Smooth muscle cell (in vitro differentiated cells): ENCODE results near the gene TMEM120B. TPM values are rescaled to one million over a fixed set of nuclear protein-coding genes. Genes with fewer than 3 reads are reported as not detected.
A peak's percentile ranks its signal among the peaks of the same experiment; 100 is the strongest.

Source experiments
- DNase-seq: peaks from one replicate; lab custom pipeline; 2025; ENCODE audit not compliant: unreplicated experiment; lab: John Stamatoyannopoulos, UW
- H2AFZ ChIP-seq: fragments of 200-600 bp; sonication (generic); 2 replicates; pipeline ENCODE4 v1.6.0; 2016; ENCODE audit warnings: antibody characterized with exemption, low read depth, mild to moderate bottlenecking
- H3F3A ChIP-seq: fragments of 200-600 bp; sonication (generic); 2 replicates; pipeline ENCODE4 v1.6.0; 2017; ENCODE audit warnings: antibody characterized with exemption, low read depth
- H3K27ac ChIP-seq: fragments of 200-600 bp; sonication (generic); 2 replicates; pipeline ENCODE4 v1.5.1; 2016; ENCODE audit warnings: low read depth, mild to moderate bottlenecking
- H3K27me3 ChIP-seq: fragments of 200-600 bp; sonication (generic); 2 replicates; pipeline ENCODE4 v1.6.1; 2016; ENCODE audit warnings: low read depth, mild to moderate bottlenecking
- H3K36me3 ChIP-seq: fragments of 200-600 bp; sonication (generic); 2 replicates; pipeline ENCODE4 v1.5.1; 2016; ENCODE audit warnings: low read depth
- H3K4me1 ChIP-seq: fragments of 200-600 bp; sonication (generic); 2 replicates; pipeline ENCODE4 v1.5.1; 2016; ENCODE audit warnings: low read depth
- H3K4me2 ChIP-seq: fragments of 200-600 bp; sonication (generic); 2 replicates; pipeline ENCODE4 v1.6.0; 2016; ENCODE audit warnings: mild to moderate bottlenecking
- H3K4me3 ChIP-seq: fragments of 200-600 bp; sonication (generic); 2 replicates; pipeline ENCODE4 v1.5.1; 2016; ENCODE audit warnings: mild to moderate bottlenecking
- H3K79me2 ChIP-seq: fragments of 200-600 bp; sonication (generic); 2 replicates; pipeline ENCODE4 v1.6.0; 2016; ENCODE audit warnings: low read depth, mild to moderate bottlenecking
- H3K9ac ChIP-seq: fragments of 200-600 bp; sonication (generic); 2 replicates; pipeline ENCODE4 v1.6.0; 2016; ENCODE audit warnings: low read depth
- H3K9me3 ChIP-seq: fragments of 200-600 bp; sonication (generic); replicated peaks from 2 replicates; pipeline ENCODE4 v1.5.1; 2016; ENCODE audit warnings: low read depth
- H4K20me1 ChIP-seq: fragments of 200-600 bp; sonication (generic); 2 replicates; pipeline ENCODE4 v1.6.0; 2016; ENCODE audit warnings: low read depth
- CTCF ChIP-seq: fragments of 200-600 bp; sonication (generic); IDR thresholded peaks from 2 replicates; pipeline ENCODE4 v1.5.1; 2017; ENCODE audit warnings: borderline replicate concordance, mild to moderate bottlenecking, antibody characterized with exemption; ENCODE audit not compliant: insufficient read depth, poor library complexity, severe bottlenecking
- WGBS: methylation state at CpG from one replicate; pipeline ENCODE4 v1.1.7; 2016; ENCODE audit warnings: low lambda C conversion rate; 5-methylcytosine and 5-hydroxymethylcytosine counted together
- polyA plus RNA-seq: library from polyadenylated mRNA; unstranded; fragments of >200 nt; fragmentation: Nextera tagmentation; extraction: Ambion mirVana; gene quantifications from 2 replicates; pipeline ENCODE4 v1.2.1, GENCODE V29; 2016
- total RNA-seq: library from RNA; depleted of rRNA; stranded (reverse); fragments of >200 nt; gene quantifications from 2 replicates; pipeline ENCODE4 v1.2.3, GENCODE V29; 2014

Gene TMEM120B
- total and polyA plus RNA-seq, 2 experiments from 2014 or later: 5.3 to 7.6 TPM

DNA sequence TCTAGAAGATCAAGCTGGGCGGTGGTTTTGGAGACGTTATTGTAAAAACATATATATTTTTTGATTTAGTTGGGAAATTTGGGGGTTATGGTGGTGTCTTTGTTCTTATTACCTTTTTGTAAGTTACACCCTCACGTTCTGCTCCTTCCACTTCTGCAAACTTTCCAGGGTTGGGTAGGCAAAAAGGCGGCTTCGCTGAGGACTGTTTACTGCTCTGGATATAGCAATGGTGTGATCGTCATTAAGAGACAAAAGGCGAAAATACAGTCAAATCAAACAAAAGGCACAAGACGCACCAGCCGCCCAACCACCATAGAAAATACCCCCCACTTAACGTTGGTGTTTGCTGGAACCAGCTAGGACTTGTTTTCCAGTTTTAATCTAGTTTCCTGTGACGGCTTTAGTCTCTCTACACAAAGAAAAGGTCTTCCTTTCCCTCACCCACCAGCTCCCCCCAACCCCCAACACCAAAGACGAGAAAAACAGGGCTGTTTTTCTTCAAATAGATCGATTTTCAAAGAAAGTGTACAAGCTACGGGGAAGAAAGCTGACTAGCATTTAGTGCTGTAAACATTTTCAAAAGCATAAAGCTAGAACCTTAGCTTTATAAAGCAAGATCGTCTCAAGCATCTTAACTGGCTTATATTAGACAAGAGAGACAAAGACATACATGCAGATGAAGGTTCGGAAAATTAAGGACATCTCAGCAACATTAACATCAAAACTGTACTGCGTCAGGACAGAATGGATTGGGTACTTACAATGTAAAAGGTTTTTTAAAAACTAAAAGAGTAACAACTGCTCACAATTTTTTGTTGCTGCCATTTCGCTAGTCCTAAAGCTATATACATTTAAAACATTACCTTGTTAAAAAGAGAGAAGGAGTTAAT is 89.3 kb downstream of the TMEM120B start:
- Histone ChIP-seq H3F3A (peaks cover 22% of the 10 kb centered on the region), H3K36me3 (no peaks in the 10 kb centered on the region), H3K9ac (peak overlapping the region; percentile 95), H4K20me1 (peaks cover 38% of the 10 kb centered on the region), H3K4me3 (peak overlapping the region; percentile 82), H3K4me1 (peaks cover 53% of the 10 kb centered on the region), H2AFZ (no peak overlapping the region), H3K9me3 (no peaks in the 10 kb centered on the region), H3K79me2 (peaks cover 65% of the 10 kb centered on the region), H3K27ac (peak overlapping the region; percentile 99), H3K27me3 (no peaks in the 10 kb centered on the region), H3K4me2 (peak overlapping the region; percentile 99)
- TF ChIP-seq CTCF: no peak
- WGBS: 3% methylated on average over 18 of the region's 18 CpGs
- DNase-seq: no peak

- Histone ChIP-seq H3K4me2 (peak overlapping the region; percentile 99), H3K79me2 (peaks cover 68% of the 10 kb centered on the region), H3F3A (peaks cover 20% of the 10 kb centered on the region), H3K4me3 (peak overlapping the region; percentile 82), H3K27ac (peak overlapping the region; percentile 99), H3K36me3 (no peaks in the 10 kb centered on the region), H2AFZ (no peak overlapping the region), H3K27me3 (no peaks in the 10 kb centered on the region), H4K20me1 (peaks cover 38% of the 10 kb centered on the region), H3K9me3 (no peaks in the 10 kb centered on the region), H3K9ac (peak overlapping the region; percentile 95), H3K4me1 (peaks cover 47% of the 10 kb centered on the region)
- 0% methylated on average over 1 of the region's 1 CpG for WGBS
- no peak for DNase-seq
- no peak for TF ChIP-seq CTCF
Observed at GRCh38 chr12:121802485-121802842, 89.9 kb downstream of the TMEM120B start.

- peaks cover 41% of the 10 kb centered on the region for H3K4me1 ChIP-seq
- H3K9ac ChIP-seq: peak overlapping the region; percentile 95
- peaks cover 15% of the 10 kb centered on the region for H3F3A ChIP-seq
- peak overlapping the region; percentile 99 for H3K27ac ChIP-seq
- no peaks in the 10 kb centered on the region for H3K27me3 ChIP-seq
- peak overlapping the region; percentile 99 for H3K4me2 ChIP-seq
- H3K79me2 ChIP-seq: peaks cover 68% of the 10 kb centered on the region
- H4K20me1 ChIP-seq: peaks cover 38% of the 10 kb centered on the region
- peak overlapping the region; percentile 79 for H2AFZ ChIP-seq
- TF ChIP-seq CTCF: peak; percentile 5
- DNase-seq: peak; percentile 70
- 1% methylated on average over 43 of the region's 65 CpGs for WGBS
- H3K4me3 ChIP-seq: peak overlapping the region; percentile 82
- no peaks in the 10 kb centered on the region for H3K36me3 ChIP-seq
- no peaks in the 10 kb centered on the region for H3K9me3 ChIP-seq
Observed at GRCh38 chr12:121802843-121803698, 90.5 kb downstream of the TMEM120B start.
